K562 (cell line): ENCODE measurements around the gene UBR3. TPM values are rescaled to one million over a fixed set of nuclear protein-coding genes. Genes with fewer than 3 reads are reported as not detected.
A peak's percentile ranks its signal among the peaks of the same experiment; 100 is the strongest.

ENCODE experiments used
- COPS2 ChIP-seq: fragments of 450-650 bp; conservative IDR thresholded peaks from 2 replicates; pipeline ENCODE4 v1.6.1; 2016; ENCODE audit warnings: mild to moderate bottlenecking, moderate library complexity
- CREB1 ChIP-seq, 2 experiments: sonication (generic) in 1 of 2; formaldehyde crosslinking in 1 of 2; IDR thresholded peaks; 2 replicates each; pipeline versions ENCODE4 v1.6.1 to v1.8.0; 2012 to 2022; ENCODE audit warnings: inconsistent platforms in 1 of 2, mild to moderate bottlenecking in 1 of 2, missing genetic modification reagents in 1 of 2, moderate library complexity in 1 of 2
- DIDO1 ChIP-seq: fragments of 450-650 bp; IDR thresholded peaks from 2 replicates; pipeline ENCODE4 v1.6.1; 2016; ENCODE audit warnings: low read depth, missing biosample characterization, missing genetic modification characterization
- ESRRA ChIP-seq: fragments of 450-650 bp; IDR thresholded peaks from 2 replicates; pipeline ENCODE4 v1.6.1; 2014; ENCODE audit warnings: low read depth, mild to moderate bottlenecking, moderate library complexity, borderline replicate concordance
- HEY1 ChIP-seq: fragments of 250-450 bp; sonication (Bioruptor Pico); IDR thresholded peaks from 2 replicates; pipeline ENCODE4 v1.5.0; 2020; ENCODE audit warnings: mild to moderate bottlenecking, moderate library complexity, borderline replicate concordance
- HNRNPK ChIP-seq: fragments of 200-400 bp; formaldehyde crosslinking; IDR thresholded peaks from one replicate; pipeline ENCODE4 v1.6.1; 2018; ENCODE audit warnings: mild to moderate bottlenecking, low read depth, low read length; ENCODE audit not compliant: poor library complexity, severe bottlenecking
- HNRNPLL ChIP-seq: fragments of 200-400 bp; formaldehyde crosslinking; IDR thresholded peaks from 2 replicates; pipeline ENCODE4 v1.6.1; 2017; ENCODE audit warnings: low read length, low read depth, mild to moderate bottlenecking; ENCODE audit not compliant: poor library complexity, severe bottlenecking
- MAFF ChIP-seq: IDR thresholded peaks from 2 replicates; pipeline ENCODE4 v1.6.1; 2012; ENCODE audit warnings: low read length, improper control_type of control experiment
- SAFB ChIP-seq: fragments of 200-400 bp; formaldehyde crosslinking; IDR thresholded peaks from 2 replicates; pipeline ENCODE4 v1.6.1; 2017; ENCODE audit warnings: low read depth, low read length, borderline replicate concordance
- SMARCC2 ChIP-seq: fragments of 450-650 bp; IDR thresholded peaks from 2 replicates; pipeline ENCODE4 v1.6.1; 2017; ENCODE audit warnings: antibody characterized with exemption, moderate library complexity, mild to moderate bottlenecking, low read depth
- SMC3 ChIP-seq: conservative IDR thresholded peaks from 2 replicates; pipeline ENCODE4 v1.6.1; 2011; ENCODE audit warnings: low read depth, low read length, improper control_type of control experiment; ENCODE audit not compliant: insufficient read depth
- TEAD2 ChIP-seq: fragments of 450-650 bp; IDR thresholded peaks from 2 replicates; pipeline ENCODE4 v1.6.1; 2016; ENCODE audit warnings: missing genetic modification characterization, control low read depth, missing compliant biosample characterization
- TOE1 ChIP-seq, 2 experiments: fragments of 450-650 bp in 1 of 2; sonication (generic) in 1 of 2; formaldehyde crosslinking in 1 of 2; IDR thresholded peaks; 2 replicates each; pipeline versions ENCODE4 v1.7.1 to v1.8.0; 2016 to 2022; ENCODE audit warnings: borderline replicate concordance in 2 of 2, mild to moderate bottlenecking in 2 of 2, antibody characterized with exemption in 1 of 2, inconsistent platforms in 1 of 2, low read depth in 1 of 2, missing genetic modification reagents in 1 of 2, moderate library complexity in 1 of 2
- ZFP36 ChIP-seq: fragments of 150-350 bp; IDR thresholded peaks from 2 replicates; pipeline ENCODE4 v1.6.1; 2018; ENCODE audit warnings: low read length, low read depth; ENCODE audit not compliant: partially characterized antibody
- polyA plus RNA-seq, 8 experiments: library from polyadenylated mRNA; depleted of rRNA in 4 of 8; stranded (reverse) in 5 of 8; unstranded in 3 of 8; fragments of >200 nt; fragmentation: Nextera tagmentation in 2 of 8; fragmentation: Illumina TruSeq in 1 of 8; extraction: Ambion mirVana in 2 of 8; extraction: Trizol in 1 of 8; gene quantifications; 2 replicates each; pipeline versions ENCODE4 v1.2.1 to v1.2.3, GENCODE V29; 2011 to 2014; ENCODE audit warnings: inconsistent platforms in 1 of 8, missing spikeins in 1 of 8
- total RNA-seq, 7 experiments: library from RNA; depleted of rRNA in 6 of 7; stranded (reverse); fragments of >200 nt in 6 of 7; fragmentation: Illumina TruSeq in 2 of 7; extraction: Trizol in 2 of 7; gene quantifications; 2 replicates each; pipeline versions ENCODE4 v1.2.1 to v1.2.3, GENCODE V29; 2011 to 2021; ENCODE audit warnings: low replicate concordance in 1 of 7
- TF ChIP-seq, protein P1 (sequence below): sonication (generic); formaldehyde crosslinking; IDR thresholded peaks from 2 replicates; pipeline ENCODE4 v1.9.0; 2022; ENCODE audit warnings: mild to moderate bottlenecking, missing genetic modification reagents
- TF ChIP-seq, protein P2 (sequence below): fragments of 250-450 bp; sonication (Bioruptor Pico); IDR thresholded peaks from 2 replicates; pipeline ENCODE4 v1.4.0; 2020; ENCODE audit warnings: mild to moderate bottlenecking, moderate library complexity
- TF ChIP-seq, protein P3 (sequence below), 2 experiments: fragments of 250-450 bp in 1 of 2; fragments of 450-650 bp in 1 of 2; sonication (Bioruptor Pico) in 1 of 2; IDR thresholded peaks; 2 replicates each; pipeline versions ENCODE4 v1.6.1 to v1.8.0; 2016 to 2021; ENCODE audit warnings: mild to moderate bottlenecking in 2 of 2, moderate library complexity in 2 of 2, missing compliant biosample characterization in 1 of 2, missing genetic modification characterization in 1 of 2
- TF ChIP-seq, protein P4 (sequence below): IDR thresholded peaks from 2 replicates; pipeline ENCODE4 v1.6.1; 2011; ENCODE audit not compliant: insufficient read length; ENCODE audit errors: extremely low read depth
- TF ChIP-seq, protein P5 (sequence below): sonication (generic); formaldehyde crosslinking; IDR thresholded peaks from 2 replicates; pipeline ENCODE4 v1.8.1; 2022; ENCODE audit warnings: missing genetic modification reagents

UBR3 gene
- total and polyA plus RNA-seq, 9 of the 15 experiments (the other 6 are each of a cell fraction or from before 2014, with no cell fraction given), result 14.4 to 63.5 (median 40.4) TPM

DNA sequence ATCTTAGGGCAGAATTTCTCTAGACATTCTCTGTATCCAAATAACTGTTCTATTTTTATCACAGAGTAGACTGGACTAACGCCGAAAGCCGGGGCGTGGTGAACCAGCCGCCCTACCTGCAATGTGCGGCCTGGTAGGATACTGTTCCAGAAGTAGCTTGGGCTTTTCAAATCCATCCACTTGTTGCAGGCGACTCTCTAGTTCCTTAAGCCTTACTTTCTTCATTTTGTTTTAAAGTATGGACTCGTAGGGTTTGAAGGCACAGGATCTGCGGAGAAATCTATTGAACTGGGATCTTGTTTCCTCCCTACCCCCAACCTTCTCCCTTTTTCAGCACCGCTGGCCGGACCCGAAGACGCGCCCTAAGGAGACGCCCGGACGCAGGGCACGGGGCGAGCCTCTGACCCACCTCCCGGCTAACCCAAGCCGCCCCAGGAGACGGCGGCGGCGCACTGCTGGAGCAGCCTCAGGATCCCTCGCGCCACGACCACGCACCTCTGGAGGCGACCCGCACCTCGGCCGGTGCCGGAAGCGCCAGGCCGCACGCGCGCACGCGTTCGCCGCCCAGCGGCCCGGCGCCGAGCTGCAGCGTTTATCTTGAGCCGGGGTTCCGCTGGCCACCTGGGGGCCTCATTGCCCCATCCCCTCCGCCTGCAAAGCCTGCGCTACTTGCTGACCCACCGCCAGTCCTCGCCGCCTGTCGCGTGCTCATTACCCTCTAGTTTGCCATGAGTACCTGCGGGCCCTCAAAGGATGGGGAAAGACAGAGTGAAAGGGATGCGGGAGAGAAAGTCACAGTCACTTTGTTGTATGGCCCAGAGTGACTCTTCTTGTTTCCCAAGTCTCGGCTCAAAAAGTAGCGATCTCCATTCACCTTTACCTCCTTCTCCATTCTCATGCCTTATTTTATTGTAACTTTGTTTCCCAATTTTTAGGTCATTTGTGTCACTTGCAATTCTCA is 2.6 kb upstream of the UBR3 start, which contains the start of gene METTL5 (continued):
- TF ChIP-seq, protein P1, sequence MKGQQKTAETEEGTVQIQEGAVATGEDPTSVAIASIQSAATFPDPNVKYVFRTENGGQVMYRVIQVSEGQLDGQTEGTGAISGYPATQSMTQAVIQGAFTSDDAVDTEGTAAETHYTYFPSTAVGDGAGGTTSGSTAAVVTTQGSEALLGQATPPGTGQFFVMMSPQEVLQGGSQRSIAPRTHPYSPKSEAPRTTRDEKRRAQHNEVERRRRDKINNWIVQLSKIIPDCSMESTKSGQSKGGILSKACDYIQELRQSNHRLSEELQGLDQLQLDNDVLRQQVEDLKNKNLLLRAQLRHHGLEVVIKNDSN (CRISPR knock-in tag), result peak; percentile 28
- peak; percentile 78; the same call in 1 of the 2 replicates for TF ChIP-seq ESRRA
- TF ChIP-seq, protein P2, sequence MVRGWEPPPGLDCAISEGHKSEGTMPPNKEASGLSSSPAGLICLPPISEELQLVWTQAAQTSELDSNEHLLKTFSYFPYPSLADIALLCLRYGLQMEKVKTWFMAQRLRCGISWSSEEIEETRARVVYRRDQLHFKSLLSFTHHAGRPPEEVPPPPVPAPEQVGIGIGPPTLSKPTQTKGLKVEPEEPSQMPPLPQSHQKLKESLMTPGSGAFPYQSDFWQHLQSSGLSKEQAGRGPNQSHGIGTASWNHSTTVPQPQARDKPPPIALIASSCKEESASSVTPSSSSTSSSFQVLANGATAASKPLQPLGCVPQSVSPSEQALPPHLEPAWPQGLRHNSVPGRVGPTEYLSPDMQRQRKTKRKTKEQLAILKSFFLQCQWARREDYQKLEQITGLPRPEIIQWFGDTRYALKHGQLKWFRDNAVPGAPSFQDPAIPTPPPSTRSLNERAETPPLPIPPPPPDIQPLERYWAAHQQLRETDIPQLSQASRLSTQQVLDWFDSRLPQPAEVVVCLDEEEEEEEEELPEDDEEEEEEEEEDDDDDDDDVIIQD (CRISPR knock-in tag), result no peak
- no peak for TF ChIP-seq DIDO1 (tag)
- TF ChIP-seq HNRNPK, result peak; percentile 44
- TF ChIP-seq, protein P3, sequence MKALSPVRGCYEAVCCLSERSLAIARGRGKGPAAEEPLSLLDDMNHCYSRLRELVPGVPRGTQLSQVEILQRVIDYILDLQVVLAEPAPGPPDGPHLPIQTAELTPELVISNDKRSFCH (CRISPR knock-in tag; IDR thresholded peaks at IDR 0.05), result no peak
- TF ChIP-seq, protein P3 (tag; IDR thresholded peaks at IDR 0.05), result peak; percentile 81
- TF ChIP-seq TOE1 (IDR thresholded peaks at IDR 0.05; ENCODE audit: borderline replicate concordance), result peak; percentile 33; the same call in 1 of the 2 replicates
- peak; percentile 93 for TF ChIP-seq TOE1 (CRISPR knock-in tag; IDR thresholded peaks at IDR 0.05; ENCODE audit: borderline replicate concordance, low read depth)
- no peak for TF ChIP-seq TEAD2 (tag)
- TF ChIP-seq SMARCC2, result no peak; the same call in 1 of the 2 replicates
- TF ChIP-seq SAFB, result no peak
- TF ChIP-seq ZFP36, result peak; percentile 28
- TF ChIP-seq, protein P4, sequence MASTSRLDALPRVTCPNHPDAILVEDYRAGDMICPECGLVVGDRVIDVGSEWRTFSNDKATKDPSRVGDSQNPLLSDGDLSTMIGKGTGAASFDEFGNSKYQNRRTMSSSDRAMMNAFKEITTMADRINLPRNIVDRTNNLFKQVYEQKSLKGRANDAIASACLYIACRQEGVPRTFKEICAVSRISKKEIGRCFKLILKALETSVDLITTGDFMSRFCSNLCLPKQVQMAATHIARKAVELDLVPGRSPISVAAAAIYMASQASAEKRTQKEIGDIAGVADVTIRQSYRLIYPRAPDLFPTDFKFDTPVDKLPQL, result peak; percentile 12
- no peak for TF ChIP-seq COPS2
- no peak for TF ChIP-seq HEY1 (CRISPR knock-in tag)
- TF ChIP-seq CREB1 (IDR thresholded peaks at IDR 0.05), result peak; percentile 76
- peak; percentile 72 for TF ChIP-seq CREB1 (CRISPR knock-in tag; IDR thresholded peaks at IDR 0.05)
- TF ChIP-seq MAFF, result no peak; the same call in 1 of the 2 replicates
- peak; percentile 72 for TF ChIP-seq HNRNPLL
- TF ChIP-seq, protein P5, sequence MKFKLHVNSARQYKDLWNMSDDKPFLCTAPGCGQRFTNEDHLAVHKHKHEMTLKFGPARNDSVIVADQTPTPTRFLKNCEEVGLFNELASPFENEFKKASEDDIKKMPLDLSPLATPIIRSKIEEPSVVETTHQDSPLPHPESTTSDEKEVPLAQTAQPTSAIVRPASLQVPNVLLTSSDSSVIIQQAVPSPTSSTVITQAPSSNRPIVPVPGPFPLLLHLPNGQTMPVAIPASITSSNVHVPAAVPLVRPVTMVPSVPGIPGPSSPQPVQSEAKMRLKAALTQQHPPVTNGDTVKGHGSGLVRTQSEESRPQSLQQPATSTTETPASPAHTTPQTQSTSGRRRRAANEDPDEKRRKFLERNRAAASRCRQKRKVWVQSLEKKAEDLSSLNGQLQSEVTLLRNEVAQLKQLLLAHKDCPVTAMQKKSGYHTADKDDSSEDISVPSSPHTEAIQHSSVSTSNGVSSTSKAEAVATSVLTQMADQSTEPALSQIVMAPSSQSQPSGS (CRISPR knock-in tag), result peak; percentile 63; the same call in 1 of the 2 replicates
- peak; percentile 99 for TF ChIP-seq SMC3
